Endothelial cell of hepatic sinusoid (primary cell): Measurements from ENCODE around the gene NEK7.
"Not testable (repeated sequence)": the region's sequence is repeated elsewhere in the genome, so short reads cannot be mapped to it uniquely, and the experiment has no call there.

Experiments
- in situ Hi-C: cut with HindIII; loops from 2 replicates; pipeline ENCODE4 v1.10.0; 2017; ENCODE audit warnings: low sequenced_read_pairs

The NEK7 gene

DNA sequence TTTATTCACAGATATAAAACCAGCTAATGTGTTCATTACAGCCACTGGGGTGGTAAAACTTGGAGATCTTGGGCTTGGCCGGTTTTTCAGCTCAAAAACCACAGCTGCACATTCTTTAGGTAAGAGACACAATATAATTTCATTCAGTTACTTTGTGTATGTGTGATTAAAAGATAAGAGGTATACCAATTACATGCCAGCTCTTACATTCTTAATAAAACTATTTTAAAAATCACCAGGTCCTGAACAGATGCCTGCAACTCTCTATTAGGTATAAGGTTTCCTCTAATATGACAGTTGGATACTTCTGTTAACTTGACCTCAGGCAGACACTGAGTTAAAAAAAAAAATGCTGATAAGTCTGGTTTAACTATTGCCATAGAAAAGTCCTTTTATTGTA, 122.1 kb downstream of the NEK7 start:
- in situ Hi-C loops: no loop called here

DNA sequence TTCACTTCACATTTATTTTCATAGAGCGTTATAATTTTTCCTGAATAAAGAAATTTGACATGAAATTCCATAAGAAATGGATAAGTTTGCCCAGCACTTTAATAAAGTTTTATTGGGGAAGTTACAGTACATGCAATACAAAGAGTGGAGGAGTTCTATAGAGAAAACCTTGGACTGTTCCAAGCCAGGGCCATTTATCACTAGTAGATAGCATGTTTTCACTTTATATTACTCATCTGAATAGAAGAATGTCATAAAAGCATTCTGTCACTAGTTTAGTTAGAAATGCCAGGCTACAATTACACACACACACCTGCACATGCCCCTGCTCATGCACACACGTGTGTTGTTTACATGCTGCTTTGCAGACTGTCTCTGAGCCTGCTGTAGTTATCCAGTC, 123.3 kb downstream of the NEK7 start:
- in situ Hi-C loops: no loop called here

DNA sequence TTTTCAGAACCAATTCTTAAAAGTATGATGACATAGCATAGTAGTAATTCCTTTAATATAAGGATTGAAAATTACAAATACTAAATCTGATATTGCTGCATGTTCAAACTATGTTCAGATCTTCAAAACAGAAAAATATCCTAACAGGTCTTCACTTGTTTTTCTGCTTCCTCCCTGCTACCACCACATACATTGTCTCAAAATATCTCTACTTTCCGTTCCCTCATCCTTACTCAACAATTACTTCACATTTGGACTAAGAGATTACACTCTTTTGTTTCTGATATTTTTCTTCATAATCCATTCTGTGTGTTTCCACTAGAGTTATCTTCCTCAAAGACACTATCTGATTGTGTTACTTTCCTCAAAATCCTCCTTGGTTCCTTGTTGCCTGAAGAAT, 125.1 kb downstream of the NEK7 start:
- in situ Hi-C loops: no loop called here

DNA sequence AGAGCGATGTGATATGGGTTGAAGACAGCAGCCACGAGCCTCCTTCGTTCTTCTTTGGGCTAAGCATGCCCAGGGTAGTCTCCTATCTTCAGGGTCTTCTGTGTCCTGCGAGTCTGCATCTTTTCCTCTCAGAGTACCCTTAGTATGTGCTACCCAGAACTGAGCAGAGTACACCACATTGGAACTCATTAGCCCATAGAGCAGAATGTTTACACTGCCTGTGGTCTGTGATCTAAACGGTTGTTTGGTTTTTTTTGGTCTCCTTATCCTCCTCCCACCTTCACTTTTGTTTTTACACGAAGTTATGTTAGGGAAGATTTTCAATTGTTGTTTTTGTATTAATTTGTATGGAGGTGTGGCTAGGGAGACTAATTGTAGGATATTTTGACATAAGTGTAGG, 126.4 kb downstream of the NEK7 start:
- in situ Hi-C loops: no loop called here

DNA sequence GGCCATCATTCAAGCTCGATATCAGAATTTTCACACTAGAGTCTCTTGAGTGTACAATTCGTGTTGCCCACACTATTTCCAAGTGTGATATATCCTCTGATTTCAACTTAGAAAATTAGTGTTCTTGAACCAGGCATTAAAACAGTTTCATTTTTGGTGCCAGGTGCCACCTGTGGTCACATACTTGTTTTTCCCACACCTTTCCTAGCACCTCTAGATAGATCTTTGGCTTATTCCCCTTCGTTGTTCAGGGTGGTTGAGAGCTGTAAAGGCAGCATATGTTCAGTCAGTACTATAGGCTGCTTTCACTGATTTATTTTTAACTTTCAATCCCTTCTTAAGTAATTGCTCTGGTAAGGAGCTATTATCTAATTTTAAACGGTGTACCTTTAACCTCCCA, 131.1 kb downstream of the NEK7 start:
- in situ Hi-C loops: no loop called here

DNA sequence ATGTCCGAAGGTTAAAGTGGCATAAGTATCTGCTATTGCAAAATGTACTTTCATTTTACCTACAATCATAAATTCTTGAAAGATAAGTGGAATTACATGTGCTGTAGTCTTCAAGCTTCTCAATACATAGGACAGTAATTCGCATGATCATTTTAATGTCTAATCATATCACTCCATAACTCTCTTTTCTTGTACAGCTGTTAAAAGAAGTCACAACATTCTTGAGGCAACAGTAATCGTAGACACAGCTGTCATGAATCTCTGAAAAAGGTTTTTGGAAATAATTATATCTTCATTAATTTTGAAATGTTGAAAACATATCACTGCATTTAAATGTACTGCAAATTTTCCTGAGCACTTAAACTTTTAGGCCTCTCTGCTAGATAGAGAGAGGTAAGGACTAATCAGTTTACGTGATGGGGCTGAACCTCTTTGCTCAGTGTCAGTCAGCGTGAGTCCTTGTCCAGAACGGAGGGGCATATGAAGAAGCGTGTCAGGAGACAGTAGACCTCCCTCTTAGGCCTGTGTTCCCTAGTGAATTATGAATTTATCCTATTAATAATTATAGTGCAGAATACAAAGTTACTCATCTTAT, 133.4 kb downstream of the NEK7 start:
- in situ Hi-C loops: no loop called here

DNA sequence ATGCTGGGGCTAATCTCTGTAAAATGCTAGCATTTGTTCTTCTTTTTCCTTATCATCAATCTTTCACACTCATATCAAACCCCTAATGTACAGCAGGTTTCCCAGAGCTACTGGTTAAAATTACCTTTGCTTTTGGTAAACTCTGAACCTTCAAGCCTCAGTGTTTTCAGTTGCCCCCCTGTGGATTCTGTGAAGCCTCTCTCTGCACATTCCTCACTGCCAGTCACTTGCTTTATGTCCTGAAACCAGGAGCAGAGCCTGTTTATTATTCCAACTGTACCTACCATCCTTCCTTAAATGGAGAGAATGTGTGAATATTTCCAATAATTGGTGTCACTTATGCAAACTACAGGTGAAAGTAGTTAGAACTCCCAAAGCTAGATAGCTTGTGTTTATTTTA, 134.2 kb downstream of the NEK7 start:
- in situ Hi-C loops: no loop called here

DNA sequence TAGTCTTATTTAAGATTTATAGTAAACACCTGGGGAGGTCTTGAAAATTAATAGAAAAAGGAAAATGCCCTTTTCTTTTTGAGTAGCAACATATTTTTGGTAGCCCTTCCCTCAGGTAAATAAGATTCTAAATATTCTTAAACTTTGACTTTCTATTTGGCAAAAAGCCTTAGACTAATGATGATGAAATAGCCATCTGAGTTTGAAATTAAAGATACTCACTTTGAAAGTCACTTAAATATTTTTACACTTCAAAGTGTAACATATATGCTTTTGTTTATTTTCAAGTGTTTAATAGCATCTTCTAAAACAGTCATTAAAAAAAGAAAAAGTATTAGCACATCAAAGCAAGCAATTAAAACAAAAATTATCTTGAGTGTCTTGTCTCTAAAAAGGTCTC, 135.1 kb downstream of the NEK7 start:
- in situ Hi-C loops: no loop called here

DNA sequence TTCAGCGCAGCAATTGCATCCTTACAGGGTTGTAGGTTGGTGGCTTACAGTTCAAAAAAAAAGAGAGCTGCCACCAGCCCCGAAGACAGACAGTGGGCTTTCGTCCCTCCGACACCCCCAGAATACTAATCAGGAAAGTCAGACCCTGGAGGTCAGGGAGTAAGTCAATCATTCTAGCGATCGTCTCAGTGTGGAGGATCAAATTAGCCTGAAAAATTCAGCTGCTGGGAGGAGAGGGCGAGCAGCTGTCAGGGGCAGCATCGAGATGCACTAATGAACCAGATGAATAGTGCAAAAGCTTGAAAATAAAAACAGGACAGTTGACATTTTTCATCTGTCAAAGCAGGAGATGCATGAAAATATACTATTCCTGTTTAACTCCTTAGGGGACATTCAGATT, 138.4 kb downstream of the NEK7 start:
- in situ Hi-C loops: no loop called here

DNA sequence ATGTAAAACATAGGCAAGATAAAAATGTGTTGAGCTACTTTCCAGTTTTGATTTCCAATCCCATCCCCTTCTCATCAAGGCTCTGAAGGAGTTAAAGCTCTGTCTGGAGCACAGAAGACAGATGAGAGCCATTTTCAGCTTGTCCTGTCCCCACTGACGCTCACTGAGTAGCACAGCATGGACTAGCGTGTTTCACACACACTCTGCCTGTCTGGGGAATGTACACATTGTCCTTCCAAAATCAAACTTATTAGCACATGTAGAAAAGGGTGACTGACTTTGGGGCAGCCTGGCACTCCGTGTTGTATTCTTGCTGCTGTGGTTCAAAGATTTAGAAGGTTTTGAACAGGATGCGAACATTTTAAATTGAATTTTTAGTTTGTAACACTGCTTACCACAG, 139.2 kb downstream of the NEK7 start:
- in situ Hi-C loops: no loop called here

DNA sequence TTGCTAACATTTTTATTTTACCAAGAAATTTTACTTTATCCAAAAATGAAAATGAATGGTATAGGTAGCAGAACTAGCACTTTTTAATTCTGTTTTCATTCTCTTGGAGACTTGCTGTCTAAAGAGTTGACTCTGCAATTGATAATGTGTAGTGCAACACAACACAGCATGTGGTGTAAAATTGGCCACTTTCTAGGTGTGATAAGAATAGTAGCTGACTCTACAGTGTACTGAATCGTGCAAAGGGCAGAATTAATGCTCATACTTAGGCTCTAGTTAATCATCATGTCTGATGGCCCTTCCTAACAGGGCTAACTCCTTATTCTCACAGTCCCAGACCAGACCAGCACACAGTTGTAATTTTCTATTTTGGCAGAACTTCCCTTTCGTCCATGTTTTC, 140.5 kb downstream of the NEK7 start:
- in situ Hi-C loops: no loop called here

DNA sequence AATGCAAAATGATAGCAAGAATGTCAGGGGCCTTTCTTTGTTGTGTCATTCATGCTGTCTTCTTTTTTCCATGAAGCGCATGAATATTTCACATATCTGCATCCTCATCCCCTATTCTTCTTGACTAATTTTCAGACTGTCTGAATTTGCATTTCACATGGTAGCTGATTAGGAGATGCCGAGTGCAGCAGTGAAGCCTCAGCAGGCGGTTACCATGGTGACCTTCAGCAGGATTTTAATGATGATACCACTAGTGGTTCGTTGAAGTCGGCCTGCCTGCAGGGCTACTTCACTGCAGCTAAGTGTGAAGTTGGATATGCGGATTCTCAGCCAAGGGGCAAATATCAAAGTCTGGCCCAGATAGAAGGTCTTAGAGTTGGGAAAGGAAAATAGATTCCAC, 141.8 kb downstream of the NEK7 start:
- in situ Hi-C loops: no loop called here

DNA sequence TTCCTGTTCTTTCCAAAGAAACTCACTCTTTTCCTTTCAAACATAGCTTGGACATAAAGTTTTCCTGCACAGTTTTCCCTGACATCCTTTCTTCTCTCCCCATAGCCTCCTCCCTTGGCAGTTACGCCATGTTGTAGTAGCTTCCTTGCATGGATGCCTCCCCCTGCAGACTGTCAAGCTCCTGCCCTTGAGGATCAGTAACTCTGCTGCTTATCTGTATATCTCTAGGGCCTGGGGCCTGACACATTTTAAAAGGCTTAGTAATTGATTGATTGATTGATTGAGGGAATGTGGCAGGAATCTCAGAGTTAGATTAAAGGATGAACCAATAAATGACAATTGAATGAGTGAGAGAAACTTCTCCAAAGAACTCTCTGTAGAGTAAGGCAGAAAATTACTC, 143.7 kb downstream of the NEK7 start:
- in situ Hi-C loops: no loop called here

DNA sequence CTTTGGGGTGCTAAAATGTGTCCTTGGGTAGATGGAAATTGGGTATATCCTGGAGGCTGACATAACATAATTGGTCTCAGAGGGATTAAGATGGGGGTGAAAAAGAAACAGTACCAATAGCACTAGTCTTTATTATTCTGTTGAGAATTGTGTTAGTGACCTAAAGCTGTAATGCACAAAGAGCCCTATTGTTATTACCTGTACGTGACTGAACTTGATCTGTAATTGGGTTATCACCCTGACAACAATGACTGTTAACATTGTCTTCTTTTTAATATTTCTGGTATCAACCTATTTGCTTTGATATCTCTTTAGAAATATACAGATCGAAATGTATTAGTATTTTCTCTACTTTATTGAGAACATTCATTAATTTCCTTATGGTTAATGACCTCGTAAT, 147.6 kb downstream of the NEK7 start:
- in situ Hi-C loops: no loop called here

DNA sequence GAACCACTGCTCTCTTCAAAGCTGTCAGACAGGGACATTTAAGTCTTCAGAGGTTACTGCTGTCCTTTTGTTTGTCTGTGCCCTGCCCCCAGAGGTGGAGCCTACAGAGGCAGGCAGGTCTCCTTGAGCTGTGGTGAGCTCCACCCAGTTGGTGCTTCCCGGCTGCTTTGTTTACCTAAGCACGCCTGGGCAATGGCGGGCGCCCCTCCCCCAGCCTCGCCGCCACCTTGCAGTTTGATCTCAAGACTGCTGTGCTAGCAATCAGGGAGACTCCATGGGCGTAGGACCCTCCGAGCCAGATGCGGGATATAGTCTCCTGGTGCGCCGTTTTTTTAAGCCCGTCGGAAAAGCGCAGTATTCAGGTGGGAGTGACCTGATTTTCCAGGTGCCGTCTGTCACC, 158.0 kb downstream of the NEK7 start:
- in situ Hi-C loops: not testable (repeated sequence)

DNA sequence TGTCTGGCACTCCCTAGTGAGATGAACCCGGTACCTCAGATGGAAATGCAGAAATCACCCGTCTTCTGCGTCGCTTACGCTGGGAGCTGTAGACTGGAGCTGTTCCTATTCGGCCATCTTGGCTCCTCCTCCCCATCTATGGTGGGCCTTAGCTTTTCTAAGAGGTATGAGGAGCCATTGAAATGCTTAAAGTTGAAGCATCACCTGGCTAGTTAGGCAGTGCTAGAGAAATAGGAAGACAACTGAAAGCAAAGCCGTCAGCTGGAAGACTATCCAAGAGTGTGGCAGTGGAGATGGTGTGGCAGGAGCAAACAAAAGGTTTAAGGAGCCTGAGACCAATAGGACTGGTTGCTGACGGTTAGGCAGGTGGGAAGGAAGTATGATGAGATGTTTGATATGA, 158.5 kb downstream of the NEK7 start:
- in situ Hi-C loops: not testable (repeated sequence)

DNA sequence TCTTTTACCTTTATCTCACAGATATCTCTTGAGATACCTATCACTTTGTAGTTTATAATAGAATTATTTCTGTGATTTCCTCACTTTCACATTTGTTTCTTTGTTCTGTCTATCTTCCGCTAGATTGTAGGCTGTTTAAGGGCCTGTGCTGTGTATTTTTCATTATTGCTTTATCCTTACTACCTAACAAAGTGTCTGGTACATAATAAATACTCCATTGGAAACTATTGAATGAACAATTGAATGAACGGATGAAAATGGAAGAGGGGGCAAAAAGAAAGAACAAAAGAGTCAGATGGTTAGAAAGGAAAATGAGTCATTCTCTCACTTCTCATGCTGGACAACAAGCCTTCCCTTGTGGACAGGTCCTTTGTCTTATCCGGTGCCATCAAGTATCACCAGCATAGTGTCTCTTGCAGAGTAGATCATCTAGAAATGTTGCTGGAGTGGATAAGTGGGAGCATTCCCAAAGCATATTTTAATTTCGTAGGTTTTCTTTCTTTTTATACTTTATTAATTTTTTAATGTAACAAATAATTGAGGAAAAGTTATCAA, 159.8 kb downstream of the NEK7 start:
- in situ Hi-C loops: no loop called here

DNA sequence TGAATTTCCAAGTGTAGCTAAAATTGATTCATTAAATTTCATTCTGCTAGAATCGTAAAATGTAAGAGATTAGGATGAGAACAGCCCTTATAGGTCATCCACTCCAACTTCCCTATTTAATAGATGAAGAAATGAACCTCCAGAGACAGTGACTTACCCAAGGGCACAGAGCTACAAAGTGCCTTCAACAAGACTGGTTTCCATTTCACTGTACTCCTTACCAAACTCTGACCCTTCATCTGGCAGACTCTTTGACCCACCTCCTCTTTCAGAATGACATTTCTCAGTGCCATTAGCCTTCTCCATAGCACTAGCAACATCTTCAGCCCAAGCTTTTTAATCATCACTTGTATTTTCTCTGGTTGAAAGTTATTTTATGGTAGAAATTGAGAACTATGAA, 161.3 kb downstream of the NEK7 start:
- in situ Hi-C loops: no loop called here

DNA sequence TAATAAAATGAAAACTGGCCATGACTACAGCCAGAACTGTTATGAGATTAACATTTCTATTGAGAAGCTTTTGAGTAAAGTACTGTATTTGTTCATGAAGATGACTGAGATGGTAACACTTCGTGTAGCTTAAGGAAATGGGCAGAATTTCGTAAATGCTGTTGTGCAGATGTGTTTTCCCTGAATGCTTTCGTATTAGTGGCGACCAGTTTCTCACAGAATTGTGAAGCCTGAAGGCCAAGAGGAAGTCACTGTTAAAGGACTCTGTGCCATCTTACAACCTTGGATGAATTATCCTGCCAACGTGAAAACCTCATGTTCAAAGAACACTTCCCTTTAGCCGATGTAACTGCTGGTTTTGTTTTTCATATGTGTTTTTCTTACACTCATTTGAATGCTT, 164.0 kb downstream of the NEK7 start:
- in situ Hi-C loops: no loop called here

DNA sequence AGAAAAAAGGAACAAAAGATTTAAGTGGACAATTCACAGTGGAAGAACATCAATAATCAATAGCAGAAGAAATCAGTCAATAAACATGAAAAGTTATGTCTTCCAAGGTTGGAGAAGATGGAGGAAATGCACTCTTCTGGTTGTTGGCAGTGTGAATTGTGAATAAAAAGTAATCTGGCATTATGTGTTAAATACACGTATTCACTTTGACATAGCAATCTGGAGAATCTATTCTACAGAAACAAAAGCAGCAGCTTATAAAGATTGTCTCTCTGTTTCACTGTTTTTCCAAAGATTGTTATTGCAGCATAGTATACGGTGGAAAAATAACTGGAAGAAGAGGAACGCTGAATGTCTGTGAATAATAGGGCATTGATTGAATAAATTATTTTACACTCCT, 169.4 kb downstream of the NEK7 start:
- in situ Hi-C loops: no loop called here

DNA sequence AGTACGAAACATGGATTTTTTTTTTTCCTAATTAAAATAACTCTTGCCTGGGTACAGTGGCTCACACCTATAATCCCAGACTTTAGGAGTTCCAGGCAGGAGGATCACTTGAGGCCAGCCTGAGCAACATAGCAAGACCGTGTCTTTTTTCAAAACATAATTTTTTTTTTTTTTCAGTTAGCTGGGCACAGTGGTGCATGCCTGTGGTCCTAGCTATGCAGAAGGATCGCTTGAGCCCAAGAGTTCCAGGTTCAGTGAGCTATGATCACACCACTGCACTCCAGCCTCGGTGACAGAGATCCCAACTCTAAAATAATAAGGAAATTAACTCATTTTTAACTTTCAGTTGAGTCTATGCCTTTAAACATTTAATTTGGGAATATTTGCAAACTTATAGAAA, 170.1 kb downstream of the NEK7 start:
- in situ Hi-C loops: no loop called here

DNA sequence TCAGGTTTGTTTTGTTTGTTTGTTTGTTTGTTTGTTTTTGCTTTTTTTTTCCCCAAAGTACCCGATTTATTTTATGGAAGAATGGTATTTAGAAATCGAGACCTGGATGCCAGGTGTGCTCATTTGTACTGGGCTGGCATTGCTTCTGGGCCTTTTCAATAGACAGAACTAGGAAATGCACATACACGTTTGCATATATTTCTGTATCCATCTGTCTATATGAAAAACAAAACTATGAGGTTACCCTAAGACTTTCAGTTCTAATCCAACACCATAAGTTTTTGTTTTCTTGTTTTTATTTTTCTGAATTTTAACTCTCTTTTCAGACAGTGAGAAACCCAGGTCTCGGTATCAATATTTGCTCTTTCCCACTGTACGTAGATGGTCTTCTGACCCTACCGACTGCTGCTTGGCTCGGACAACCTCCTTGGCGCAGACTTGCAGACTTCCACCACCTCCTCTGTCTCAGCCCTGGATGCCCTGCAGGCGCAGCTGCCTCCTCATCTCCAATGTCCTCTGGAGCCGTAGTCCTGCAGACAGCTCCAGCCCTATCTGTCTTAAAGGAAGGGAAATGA, 171.7 kb downstream of the NEK7 start:
- in situ Hi-C loops: no loop called here

DNA sequence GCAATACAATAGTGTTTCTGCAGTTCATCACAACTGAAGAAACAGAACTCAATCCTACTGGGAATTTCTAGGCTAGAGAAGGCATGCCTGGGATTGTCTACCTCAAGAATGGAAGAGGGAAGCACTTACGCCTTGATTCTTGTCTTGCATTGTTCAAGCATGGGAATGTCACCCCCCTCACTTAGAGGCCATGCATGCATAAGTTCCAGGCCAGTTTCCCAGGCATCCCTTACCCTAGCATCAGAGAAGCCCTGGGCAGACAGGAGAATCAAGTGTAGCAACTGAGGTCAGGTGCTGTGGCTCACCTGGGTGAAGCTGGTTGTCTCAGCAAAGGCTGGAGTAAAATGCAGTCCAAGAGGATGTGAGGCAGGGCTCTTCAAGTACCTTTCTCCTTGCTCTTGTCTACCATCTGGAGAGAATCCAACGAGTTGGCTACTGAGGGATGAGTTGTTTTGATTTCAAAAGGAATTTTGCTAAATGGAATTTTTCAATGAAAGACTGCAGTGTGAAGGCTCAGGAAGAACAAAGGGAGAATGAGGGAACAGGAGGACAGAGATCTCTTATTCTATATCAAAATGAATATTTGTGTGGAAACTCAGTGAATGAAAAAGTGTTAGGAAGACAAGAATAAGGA, 174.3 kb downstream of the NEK7 start:
- in situ Hi-C loops: no loop called here
